SK-N-SH (cell line): Measurements from ENCODE around the gene GJE1. TPM values are rescaled to one million over a fixed set of nuclear protein-coding genes. Genes with fewer than 3 reads are reported as not detected.
"Not testable (repeated sequence)": the region's sequence is repeated elsewhere in the genome, so short reads cannot be mapped to it uniquely, and the experiment has no call there.

Source experiments
- CTCF ChIA-PET: fragments of 300-600, 350-600 bp; formaldehyde crosslinking; extraction: SDS; loops from one replicate; lab custom pipeline; 2021; lab: Yijun Ruan, JAX
- POLR2A ChIA-PET: fragments of 350-600 bp; sonication (Branson Sonifier 250); formaldehyde crosslinking; extraction: SDS; loops from one replicate; lab custom pipeline; 2020; ENCODE audit warnings: antibody characterized with exemption, inconsistent platforms; lab: Yijun Ruan, JAX
- DNase-seq: peaks from one replicate; pipeline ENCODE4 v3.0.0; 2012
- H2AFZ ChIP-seq: fragments of 200-600 bp; sonication (generic); 2 replicates; pipeline ENCODE4 v1.8.1; 2016; ENCODE audit warnings: antibody characterized with exemption, mild to moderate bottlenecking, low read depth
- H3F3A ChIP-seq: fragments of 200-600 bp; sonication (generic); replicated peaks from 2 replicates; pipeline ENCODE3; 2016; ENCODE audit warnings: antibody characterized with exemption, mild to moderate bottlenecking; ENCODE audit not compliant: insufficient read depth
- H3K27ac ChIP-seq, 2 experiments: fragments of 200-500 bp in 1 of 2; fragments of 200-600 bp in 1 of 2; sonication (Bioruptor generic) in 1 of 2; sonication (generic), shearing (Covaris generic) in 1 of 2; 2 replicates each; pipeline versions ENCODE4 v1.5.1 to v1.6.1; 2014 to 2016; ENCODE audit warnings: low read depth in 2 of 2, inconsistent platforms in 1 of 2, low read length in 1 of 2, mild to moderate bottlenecking in 1 of 2, mixed read lengths in 1 of 2
- H3K27me3 ChIP-seq: fragments of 200-600 bp; sonication (generic), shearing (Covaris generic); 2 replicates; pipeline ENCODE4 v1.6.1; 2016; ENCODE audit warnings: mixed run types; ENCODE audit not compliant: insufficient read depth
- H3K36me3 ChIP-seq, 2 experiments: fragments of 200-500 bp in 1 of 2; fragments of 200-600 bp in 1 of 2; sonication (Bioruptor generic) in 1 of 2; sonication (generic) in 1 of 2; replicated peaks in 1 of 2; 2 replicates each; pipeline versions ENCODE3 to v1.5.1; 2014 to 2016; ENCODE audit warnings: low read length in 1 of 2, mild to moderate bottlenecking in 1 of 2; ENCODE audit not compliant: insufficient read depth in 2 of 2, control insufficient read depth in 1 of 2
- H3K4me1 ChIP-seq, 2 experiments: fragments of 200-500 bp in 1 of 2; fragments of 200-600 bp in 1 of 2; sonication (Bioruptor generic) in 1 of 2; sonication (generic), shearing (Covaris generic) in 1 of 2; 2 replicates each; pipeline versions ENCODE4 v1.5.1 to v1.6.1; 2014 to 2016; ENCODE audit warnings: low read depth in 1 of 2, low read length in 1 of 2, mixed run types in 1 of 2; ENCODE audit not compliant: insufficient read depth in 2 of 2, control insufficient read depth in 1 of 2
- H3K4me2 ChIP-seq: fragments of 200-600 bp; sonication (generic), shearing (Covaris generic); 2 replicates; pipeline ENCODE4 v1.6.1; 2017; ENCODE audit warnings: mixed run types
- H3K4me3 ChIP-seq, 2 experiments: fragments of 200-500 bp in 1 of 2; fragments of 200-600 bp in 1 of 2; sonication (Bioruptor generic) in 1 of 2; sonication (generic), shearing (Covaris generic) in 1 of 2; 2 replicates each; pipeline versions ENCODE4 v1.5.1 to v1.8.1; 2014 to 2016; ENCODE audit warnings: low read depth in 2 of 2, inconsistent platforms in 1 of 2, low read length in 1 of 2, mild to moderate bottlenecking in 1 of 2, mixed read lengths in 1 of 2, moderate library complexity in 1 of 2
- H3K79me2 ChIP-seq: fragments of 200-600 bp; sonication (generic); 2 replicates; pipeline ENCODE4 v1.8.1; 2017; ENCODE audit warnings: mild to moderate bottlenecking; ENCODE audit not compliant: insufficient read depth
- H3K9ac ChIP-seq: fragments of 200-600 bp; sonication (generic); 2 replicates; pipeline ENCODE4 v1.6.1; 2017; ENCODE audit warnings: mixed run types
- H3K9me2 ChIP-seq: fragments of 200-600 bp; sonication (generic); 2 replicates; pipeline ENCODE4 v1.6.1; 2017; ENCODE audit warnings: mixed run types
- H3K9me3 ChIP-seq: fragments of 200-600 bp; sonication (generic); 2 replicates; pipeline ENCODE4 v1.6.1; 2017; ENCODE audit warnings: mixed run types, mild to moderate bottlenecking, moderate library complexity
- H4K20me1 ChIP-seq: fragments of 200-600 bp; sonication (generic); 2 replicates; pipeline ENCODE4 v1.6.1; 2017; ENCODE audit warnings: mild to moderate bottlenecking, mixed run types; ENCODE audit not compliant: insufficient read depth
- CTCF ChIP-seq: fragments of 200-600 bp; sonication (generic); IDR thresholded peaks from 2 replicates; pipeline ENCODE4 v1.6.1; 2017; ENCODE audit warnings: antibody characterized with exemption, mild to moderate bottlenecking, moderate library complexity
- ELF1 ChIP-seq: IDR thresholded peaks from 2 replicates; pipeline ENCODE4 v1.4.0; 2012
- FOSL2 ChIP-seq: IDR thresholded peaks from 2 replicates; pipeline ENCODE4 v1.4.0; 2012; ENCODE audit warnings: low read depth, mild to moderate bottlenecking, moderate library complexity, borderline replicate concordance
- FOXM1 ChIP-seq: IDR thresholded peaks from 2 replicates; pipeline ENCODE4 v1.4.0; 2012; ENCODE audit warnings: low read depth, mild to moderate bottlenecking
- GABPA ChIP-seq: IDR thresholded peaks from 2 replicates; pipeline ENCODE4 v1.4.0; 2012; ENCODE audit warnings: low read depth, mild to moderate bottlenecking
- GATA2 ChIP-seq: sonication (generic); formaldehyde crosslinking; IDR thresholded peaks from 2 replicates; pipeline ENCODE4 v1.5.0; 2020; ENCODE audit warnings: mild to moderate bottlenecking, missing genetic modification reagents
- JUND ChIP-seq: IDR thresholded peaks from 2 replicates; pipeline ENCODE4 v1.4.0; 2012
- MAX ChIP-seq: IDR thresholded peaks from 2 replicates; pipeline ENCODE4 v1.4.0; 2012; ENCODE audit warnings: low read depth
- MEF2A ChIP-seq: IDR thresholded peaks from 2 replicates; pipeline ENCODE4 v1.4.0; 2012; ENCODE audit warnings: low read depth, borderline replicate concordance
- MXI1 ChIP-seq: IDR thresholded peaks from 2 replicates; pipeline ENCODE4 v1.6.1; 2012; ENCODE audit warnings: mild to moderate bottlenecking, low read depth, low read length, improper control_type of control experiment
- NFIC ChIP-seq: IDR thresholded peaks from 2 replicates; pipeline ENCODE4 v1.4.0; 2012; ENCODE audit warnings: borderline replicate concordance
- POLR2AphosphoS5 ChIP-seq: IDR thresholded peaks from 2 replicates; pipeline ENCODE4 v1.6.1; 2012; ENCODE audit warnings: low read depth, low read length
- RAD21 ChIP-seq: IDR thresholded peaks from 2 replicates; pipeline ENCODE4 v1.6.1; 2012; ENCODE audit warnings: mild to moderate bottlenecking, low read length
- RFX5 ChIP-seq: IDR thresholded peaks from 2 replicates; pipeline ENCODE4 v1.6.1; 2012; ENCODE audit warnings: mild to moderate bottlenecking, improper control_type of control experiment, low read length
- RXRA ChIP-seq: IDR thresholded peaks from 2 replicates; pipeline ENCODE4 v1.4.0; 2012; ENCODE audit warnings: low read depth, mild to moderate bottlenecking, borderline replicate concordance
- SMC3 ChIP-seq: IDR thresholded peaks from 2 replicates; pipeline ENCODE4 v1.6.1; 2012; ENCODE audit warnings: low read depth, low read length, improper control_type of control experiment
- TEAD4 ChIP-seq: IDR thresholded peaks from 2 replicates; pipeline ENCODE4 v1.4.0; 2012; ENCODE audit warnings: mild to moderate bottlenecking, borderline replicate concordance; ENCODE audit not compliant: insufficient read depth
- USF1 ChIP-seq: IDR thresholded peaks from 2 replicates; pipeline ENCODE4 v1.4.0; 2012; ENCODE audit warnings: low read depth, borderline replicate concordance
- WGBS: methylation state at CpG from one replicate; pipeline ENCODE4 v1.1.6; 2017; ENCODE audit warnings: low lambda C conversion rate; 5-methylcytosine and 5-hydroxymethylcytosine counted together
- polyA plus RNA-seq, 3 experiments: library from polyadenylated mRNA; depleted of rRNA; stranded (reverse); fragments of >200 nt; gene quantifications; 2 replicates each; pipeline ENCODE4 v1.2.3, GENCODE V29; 2012

GJE1 gene
- polyA plus RNA-seq, 1 of the 3 experiments (the other 2 are of a cell fraction) = not detected

- H4K20me1 ChIP-seq = peaks cover 19% of the 10 kb centered on the region
- no peak overlapping the region for H3K4me2 ChIP-seq
- H3K9me2 ChIP-seq = no peaks in the 10 kb centered on the region
- peaks cover 6 to 17% of the 10 kb centered on the region in 2 experiments for H3K36me3 ChIP-seq
- no peak overlapping the region for H3K4me3 ChIP-seq
- no peak for TF ChIP-seq ELF1
- TF ChIP-seq CTCF = peak; percentile 64
- TF ChIP-seq RAD21 = peak; percentile 57
- H3K27me3 ChIP-seq = no peaks in the 10 kb centered on the region
- peak overlapping the region; percentile 43 to 44; a peak in 3 of 4 replicates for H3K27ac ChIP-seq
- WGBS = 61% methylated on average over 5 of the region's 5 CpGs
- ChIA-PET CTCF (interaction anchor here (0.6 to 5.9 kb wide), 22 partner anchors 9 to 903 kb away, joined by 3 to 40 read pairs (median 4); partner anchors contain the start of genes NMBR and VTA1), POLR2A (interaction anchor here (1.2 kb wide), 1 partner anchor 9 kb away, joined by 3 read pairs; the partner anchor contains the start of genes NMBR and VTA1)
- H3K9me3 ChIP-seq = no peaks in the 10 kb centered on the region
- H3K4me1 ChIP-seq = no peaks in the 10 kb centered on the region; a peak in 3 of 4 replicates
- H3F3A ChIP-seq = peaks cover 37% of the 10 kb centered on the region
- H3K79me2 ChIP-seq = peaks cover 96% of the 10 kb centered on the region
- peak overlapping the region; percentile 12; the same call in 1 of the 2 replicates for H3K9ac ChIP-seq
- H2AFZ ChIP-seq = no peak overlapping the region
- DNase-seq = peak; percentile 10
Observed at GRCh38 chr6:142155895-142156757, 23.4 kb downstream of the GJE1 start.

- Histone ChIP-seq H3K27ac (peak overlapping the region in 1 of 2 experiments; percentile 44; a peak in 1 of 4 replicates), H3K36me3 (peaks cover 6 to 18% of the 10 kb centered on the region in 2 experiments), H3K79me2 (peaks cover 96% of the 10 kb centered on the region), H3F3A (peaks cover 37% of the 10 kb centered on the region), H4K20me1 (peaks cover 19% of the 10 kb centered on the region)
- CTCF ChIA-PET = interaction anchor here (0.9 to 5.9 kb wide), 19 partner anchors 9 to 902 kb away, joined by 3 to 40 read pairs (median 4); partner anchors contain the start of genes NMBR and VTA1
- not testable (repeated sequence) for H3K4me3 ChIP-seq, H3K27me3 ChIP-seq, H3K9me3 ChIP-seq, H3K4me1 ChIP-seq, H2AFZ ChIP-seq, H3K9ac ChIP-seq, DNase-seq, H3K4me2 ChIP-seq, H3K9me2 ChIP-seq
- WGBS = 82% methylated on average over 4 of the region's 4 CpGs
- POLR2A ChIA-PET = interaction anchor here (1.2 kb wide), 1 partner anchor 9 kb away, joined by 3 read pairs; the partner anchor contains the start of genes NMBR and VTA1
Observed at GRCh38 chr6:142156758-142157068, 24.0 kb downstream of the GJE1 start.

GRCh38 chr6:142162780-142163179 is 30.1 kb downstream of the GJE1 start:
- 100% methylated on average over 1 of the region's 1 CpG for WGBS
- 0 out of 2 replicates have a peak, but pooled peaks cover 20% of the 10 kb centered on the region for H4K20me1 ChIP-seq
- peaks cover 98% of the 10 kb centered on the region for H3K79me2 ChIP-seq
- H3K36me3 ChIP-seq = peaks cover 17 to 28% of the 10 kb centered on the region in 2 experiments
- no peaks in the 10 kb centered on the region; a peak in 2 of 4 replicates for H3K4me1 ChIP-seq
- ChIA-PET CTCF (no interaction called here), POLR2A (no interaction called here)
- no peaks in the 10 kb centered on the region for H3K9me2 ChIP-seq
- no peaks in the 10 kb centered on the region for H3K27me3 ChIP-seq
- no peaks in the 10 kb centered on the region for H3K9me3 ChIP-seq
- no peak overlapping the region for H2AFZ ChIP-seq
- no peak overlapping the region for H3K9ac ChIP-seq
- DNase-seq = no peak
- no peak overlapping the region for H3K4me2 ChIP-seq
- H3F3A ChIP-seq = peaks cover 12% of the 10 kb centered on the region
- no peak overlapping the region for H3K27ac ChIP-seq
- no peak overlapping the region for H3K4me3 ChIP-seq
- no peak for TF ChIP-seq RFX5
- no peak for TF ChIP-seq GATA2 (CRISPR knock-in tag)
- no peak for TF ChIP-seq POLR2AphosphoS5
- no peak for TF ChIP-seq USF1
- TF ChIP-seq MEF2A = no peak
- TF ChIP-seq FOSL2 = no peak
- no peak for TF ChIP-seq TEAD4
- no peak for TF ChIP-seq RAD21
- no peak for TF ChIP-seq NFIC
- TF ChIP-seq JUND = no peak
- no peak for TF ChIP-seq FOXM1
- no peak for TF ChIP-seq RXRA
- TF ChIP-seq SMC3 = no peak
- TF ChIP-seq MXI1 = no peak
- no peak for TF ChIP-seq ELF1
- TF ChIP-seq GABPA = no peak
- no peak for TF ChIP-seq MAX
